NCI-H2227 (cell line): ENCODE results near the gene UBASH3A.

ENCODE experiments used
- DNase-seq: peaks from one replicate; lab custom pipeline; 2025; ENCODE audit not compliant: unreplicated experiment; lab: John Stamatoyannopoulos, UW

Gene UBASH3A

DNA sequence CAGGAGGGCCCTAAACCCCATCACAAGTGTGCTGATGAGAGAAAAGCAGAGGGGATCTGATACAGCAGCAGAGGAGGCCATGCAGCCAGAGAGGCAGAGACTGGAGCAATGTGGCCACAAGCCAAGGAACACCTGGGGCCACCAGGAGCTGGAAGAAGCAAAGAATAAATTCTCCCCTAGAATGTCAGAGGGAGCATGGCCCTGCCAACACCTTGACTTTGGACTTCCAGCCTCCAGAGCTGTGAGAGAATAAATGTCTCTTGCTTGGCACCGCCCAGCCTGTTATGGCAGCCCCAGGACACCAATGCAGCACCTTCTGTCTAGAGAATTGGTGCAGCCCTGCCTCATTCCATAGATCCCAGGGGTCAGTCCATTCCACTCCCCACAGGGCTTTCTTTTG, 25.3 kb downstream of the UBASH3A start:
- DNase-seq, result no peak

DNA sequence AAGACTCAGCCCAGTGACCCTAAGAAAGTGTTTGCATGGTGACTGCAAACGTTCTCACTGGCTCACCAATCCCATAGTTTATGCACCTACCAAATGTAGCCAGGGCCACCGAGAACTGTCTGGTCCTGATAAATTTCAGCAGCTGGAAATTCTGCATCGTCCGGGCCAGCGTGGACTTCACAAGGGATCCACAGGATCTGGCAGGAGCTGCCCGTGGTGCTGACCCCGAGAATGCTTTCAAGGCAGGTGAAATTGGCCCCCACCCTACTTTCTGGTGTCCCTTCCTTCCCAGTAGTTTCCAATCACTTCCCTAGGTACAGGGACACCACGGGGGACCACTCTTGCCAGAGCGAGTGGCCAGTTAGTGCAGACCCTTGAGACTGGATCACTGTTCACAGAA, 26.2 kb downstream of the UBASH3A start:
- DNase-seq, result no peak

DNA sequence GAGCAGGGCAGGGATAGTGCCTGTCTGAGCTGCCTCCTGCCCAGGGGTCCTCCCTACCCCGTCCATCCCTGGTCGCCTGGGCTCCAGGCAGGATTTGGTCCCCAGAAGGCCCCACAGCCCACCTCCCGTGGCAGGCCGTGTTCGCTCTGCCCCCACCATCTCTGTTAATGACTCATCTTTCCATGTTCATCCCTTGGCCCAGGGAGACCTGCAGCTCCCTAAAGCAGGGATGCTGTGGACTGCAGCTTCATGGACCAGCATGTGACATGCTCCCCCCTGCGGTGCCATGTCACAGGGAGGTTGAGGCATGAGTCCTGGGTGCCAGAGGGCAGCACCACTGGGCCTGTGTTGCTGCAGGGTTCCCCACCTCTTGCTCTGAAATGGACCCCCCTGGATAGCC, 26.8 kb downstream of the UBASH3A start:
- DNase-seq, result no peak

DNA sequence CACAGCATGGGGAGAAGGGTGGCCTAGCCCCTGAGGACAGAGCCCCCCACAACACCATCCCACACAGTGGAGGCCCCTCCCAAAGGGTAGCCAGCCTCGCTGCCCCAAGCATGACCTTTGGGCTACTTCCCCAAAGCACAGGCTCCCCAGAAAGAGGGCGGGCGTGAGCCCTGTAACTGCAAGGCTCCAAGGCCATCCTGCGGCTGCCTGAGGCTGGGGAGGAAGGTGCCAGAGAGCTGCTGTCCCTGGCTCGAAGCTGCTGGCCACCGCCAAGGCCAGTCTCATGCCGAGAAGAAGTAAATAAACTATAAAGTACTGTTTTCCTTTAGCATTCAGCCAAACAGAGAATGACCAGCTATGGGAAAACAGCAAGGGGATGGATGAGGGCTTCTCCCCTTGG, 27.5 kb downstream of the UBASH3A start:
- DNase-seq, result no peak

DNA sequence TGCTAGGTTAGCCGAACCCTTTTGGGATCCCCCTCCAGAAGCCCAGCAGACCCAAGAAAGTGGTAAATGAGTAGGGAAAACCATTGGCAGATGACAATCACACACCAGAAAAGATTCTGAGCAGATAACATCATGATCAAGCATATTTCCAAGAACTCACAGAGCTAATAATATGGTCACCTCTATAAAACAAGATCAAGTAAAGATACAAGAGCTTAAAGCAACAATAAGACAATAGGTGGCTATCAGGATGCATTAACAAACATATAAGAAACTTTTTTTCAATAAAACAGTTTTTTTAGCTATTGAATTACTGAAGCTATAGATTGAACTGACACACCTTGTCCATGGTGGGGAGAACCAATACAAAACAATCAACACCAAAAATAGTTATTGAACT, 29.0 kb downstream of the UBASH3A start:
- no peak for DNase-seq

DNA sequence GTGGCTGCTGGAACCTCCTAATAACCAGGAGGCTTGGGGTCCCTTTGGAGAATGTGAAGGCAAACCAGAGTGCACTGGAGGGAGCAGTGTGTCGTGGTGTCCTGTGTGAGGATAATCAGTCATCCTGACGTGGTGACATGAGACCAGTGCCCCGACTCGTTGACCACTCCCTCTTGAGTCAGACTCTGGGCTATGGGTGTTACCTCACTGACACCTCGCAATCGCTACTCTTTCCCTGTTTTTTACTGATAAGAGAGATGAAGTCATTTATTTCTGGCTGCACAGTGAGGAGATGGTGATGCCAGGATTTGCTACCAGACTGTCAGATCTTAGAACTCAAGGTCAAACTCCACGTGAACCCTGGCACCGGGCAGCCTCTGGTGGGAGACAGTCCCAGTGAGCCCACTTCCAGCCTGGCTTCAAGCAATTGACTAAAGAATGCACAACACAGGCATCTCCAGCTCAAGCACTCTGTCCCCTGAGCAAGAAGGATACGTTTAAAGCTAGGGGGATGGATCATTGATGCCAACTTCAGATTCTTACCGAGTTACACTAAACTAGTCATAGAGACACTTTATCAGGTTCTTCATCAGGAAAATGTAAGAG, 30.3 kb downstream of the UBASH3A start:
- DNase-seq, result no peak

DNA sequence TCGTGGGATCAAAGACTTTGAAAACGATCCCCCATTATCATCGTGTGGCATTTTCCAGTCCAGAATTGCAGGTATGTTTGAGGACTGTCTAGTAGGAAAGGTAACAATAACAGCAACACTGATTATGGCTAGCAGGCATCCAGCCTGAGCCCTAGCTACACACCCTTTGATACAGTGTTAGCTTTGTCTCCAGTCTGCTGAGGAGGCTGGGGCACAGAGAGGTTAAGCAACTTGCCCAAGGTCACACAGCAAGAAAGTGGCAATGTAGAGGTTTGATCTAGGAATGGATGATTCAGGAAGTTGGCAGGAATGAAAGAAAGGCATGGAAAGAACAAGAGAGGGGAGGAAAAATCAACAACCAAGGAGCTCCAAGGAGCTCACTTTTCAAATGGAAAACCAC, 31.2 kb downstream of the UBASH3A start:
- no peak for DNase-seq

DNA sequence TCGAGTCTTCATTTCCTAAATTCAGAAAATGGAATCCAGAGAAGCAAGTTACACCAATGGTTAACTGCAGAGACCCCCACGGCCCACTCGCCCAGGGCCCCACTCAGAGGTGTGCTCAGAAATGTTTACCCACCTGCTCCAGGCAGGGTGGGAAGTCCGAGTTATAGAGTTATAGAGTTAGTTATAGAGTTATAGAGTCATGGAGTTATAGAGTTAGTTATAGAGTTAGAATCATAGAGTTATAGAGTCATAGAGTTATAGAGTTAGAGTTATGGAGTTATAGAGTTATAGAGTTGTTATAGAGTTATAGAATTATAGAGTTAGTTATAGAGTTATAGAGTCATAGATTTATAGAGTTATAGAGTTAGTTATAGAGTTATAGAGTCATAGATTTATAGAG, 31.7 kb downstream of the UBASH3A start:
- DNase-seq, result no peak

DNA sequence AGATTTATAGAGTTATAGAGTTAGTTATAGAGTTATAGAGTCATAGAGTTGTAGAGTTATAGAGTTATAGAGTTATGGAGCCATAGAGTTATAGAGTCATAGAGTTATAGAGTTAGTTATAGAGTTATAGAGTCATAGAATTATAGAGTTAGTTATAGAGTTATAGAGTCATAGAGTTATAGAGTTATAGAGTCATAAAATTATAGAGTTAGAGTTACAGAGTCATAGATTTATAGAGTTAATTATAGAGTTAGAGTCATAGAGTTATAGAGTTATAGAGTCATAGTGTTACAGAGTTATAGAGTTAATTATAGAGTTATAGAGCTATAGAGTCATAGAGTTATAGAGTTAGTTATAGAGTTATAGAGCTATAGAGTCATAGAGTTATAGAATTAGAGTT, 32.1 kb downstream of the UBASH3A start:
- no peak for DNase-seq

DNA sequence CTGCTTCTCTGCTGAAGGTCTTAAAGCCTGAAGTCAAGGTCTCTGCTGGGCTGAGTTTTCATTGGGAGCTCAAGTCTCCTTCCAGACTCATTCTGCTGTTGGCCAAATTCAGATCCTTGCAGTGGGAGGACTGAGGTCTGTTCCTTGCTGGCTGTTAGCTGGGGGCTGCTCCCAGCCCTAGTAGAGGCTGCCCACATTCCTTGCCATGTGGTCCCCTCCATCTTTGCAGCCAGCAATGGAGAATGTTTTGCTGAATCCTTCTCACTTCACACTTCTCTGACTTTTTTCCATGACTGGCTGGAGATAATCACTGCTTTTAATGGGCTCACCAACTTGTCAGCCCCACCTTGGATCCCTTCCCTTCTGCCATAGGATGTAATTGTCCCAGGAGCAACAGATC, 33.2 kb downstream of the UBASH3A start:
- no peak for DNase-seq

DNA sequence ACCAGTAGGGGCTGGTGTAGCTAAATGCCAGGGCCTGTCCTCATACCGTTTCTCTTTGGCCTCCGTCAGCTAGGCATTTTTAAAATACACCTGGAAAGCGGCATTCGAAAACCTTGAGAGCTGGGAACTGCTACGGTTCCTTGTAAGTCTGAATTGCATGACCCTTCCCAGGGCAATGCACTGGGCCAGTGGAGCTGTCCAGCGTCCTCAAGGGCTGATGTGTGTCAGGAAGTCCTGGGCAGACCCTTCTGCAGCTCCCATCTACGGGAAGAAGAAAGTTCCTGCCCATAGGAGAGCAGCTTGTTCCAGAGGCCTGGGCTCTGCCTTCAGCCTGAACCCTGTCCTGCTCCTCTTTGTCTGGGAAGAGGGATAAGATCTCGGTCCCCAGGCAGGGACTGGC, 34.1 kb downstream of the UBASH3A start:
- DNase-seq, result no peak

DNA sequence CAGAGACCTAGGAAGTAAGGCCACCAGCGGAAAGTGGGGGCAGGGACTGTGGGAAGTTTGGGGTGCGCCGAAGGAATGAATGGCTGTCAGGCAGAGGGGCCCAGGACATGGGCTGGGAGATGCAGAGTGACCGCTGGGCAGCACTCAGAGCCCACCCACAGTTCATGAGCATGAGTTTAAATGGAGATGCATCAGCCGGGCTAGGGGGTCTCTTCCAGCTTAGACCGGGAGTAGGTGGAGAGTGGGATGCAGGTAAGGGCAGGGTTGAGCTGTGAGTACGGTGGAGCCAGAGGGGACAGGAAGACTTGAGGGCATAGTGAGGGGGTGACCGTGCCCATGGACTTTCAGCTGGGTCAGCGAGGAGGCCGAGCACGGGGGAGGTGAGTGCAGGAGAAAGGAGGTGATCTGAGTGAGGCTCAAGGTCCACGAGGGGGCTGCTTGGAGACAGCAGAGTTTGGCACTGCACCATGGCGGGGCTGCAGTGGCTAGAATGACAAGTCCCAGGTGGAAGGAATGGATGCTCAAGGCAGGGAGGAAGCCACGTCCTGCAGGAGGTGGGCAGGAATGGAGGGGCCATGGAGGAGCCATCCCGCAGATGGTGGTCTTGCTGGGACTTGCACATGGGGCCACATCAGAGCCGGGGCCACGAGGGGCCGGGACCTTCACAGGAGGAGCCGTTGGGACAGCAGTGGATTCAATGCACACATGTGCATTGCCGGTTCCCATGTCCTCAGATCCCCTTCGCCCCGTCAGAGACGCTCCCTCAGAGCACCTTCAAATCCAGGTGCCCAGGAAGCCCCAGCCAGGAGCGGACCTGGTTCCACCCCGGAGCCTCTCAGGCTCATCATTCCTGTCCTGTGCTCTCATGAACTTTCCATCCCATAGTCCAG, 34.9 kb downstream of the UBASH3A start:
- DNase-seq, result no peak

DNA sequence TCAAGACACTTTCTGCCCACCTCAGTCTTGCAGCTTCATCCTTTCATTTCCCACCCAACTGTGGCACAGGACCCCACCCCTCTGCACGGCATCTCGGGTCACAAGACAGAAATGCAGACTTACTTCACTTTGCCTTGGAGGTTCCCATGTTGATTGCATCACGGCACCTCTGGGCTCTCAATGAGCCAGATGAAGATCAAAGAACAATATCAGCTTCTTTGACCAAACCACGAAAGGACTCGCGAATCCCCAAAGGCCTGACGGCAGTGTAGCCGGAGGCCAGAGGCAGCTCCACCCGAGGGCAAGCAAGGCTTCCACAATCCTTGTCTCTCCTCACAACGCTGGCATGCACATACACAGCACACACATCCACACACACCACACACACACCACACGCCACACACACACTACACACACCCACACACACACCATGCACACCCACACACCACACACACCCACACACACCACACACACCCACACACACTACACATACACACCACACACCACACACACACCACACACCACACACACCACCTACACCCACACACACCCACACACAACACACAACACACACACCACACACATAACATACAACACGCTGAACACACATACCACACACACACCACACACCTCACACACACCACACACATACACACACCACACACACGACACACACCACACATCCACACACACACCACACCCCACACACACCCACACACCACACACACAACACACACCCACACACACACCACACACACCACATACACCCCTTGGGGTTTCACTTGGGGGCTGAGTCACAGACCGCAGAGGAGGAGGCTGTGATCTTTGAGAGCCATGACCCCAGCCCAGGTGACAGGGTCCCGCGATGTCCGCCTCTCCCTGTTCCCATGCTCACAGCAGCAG, 35.8 kb downstream of the UBASH3A start:
- DNase-seq, result no peak

DNA sequence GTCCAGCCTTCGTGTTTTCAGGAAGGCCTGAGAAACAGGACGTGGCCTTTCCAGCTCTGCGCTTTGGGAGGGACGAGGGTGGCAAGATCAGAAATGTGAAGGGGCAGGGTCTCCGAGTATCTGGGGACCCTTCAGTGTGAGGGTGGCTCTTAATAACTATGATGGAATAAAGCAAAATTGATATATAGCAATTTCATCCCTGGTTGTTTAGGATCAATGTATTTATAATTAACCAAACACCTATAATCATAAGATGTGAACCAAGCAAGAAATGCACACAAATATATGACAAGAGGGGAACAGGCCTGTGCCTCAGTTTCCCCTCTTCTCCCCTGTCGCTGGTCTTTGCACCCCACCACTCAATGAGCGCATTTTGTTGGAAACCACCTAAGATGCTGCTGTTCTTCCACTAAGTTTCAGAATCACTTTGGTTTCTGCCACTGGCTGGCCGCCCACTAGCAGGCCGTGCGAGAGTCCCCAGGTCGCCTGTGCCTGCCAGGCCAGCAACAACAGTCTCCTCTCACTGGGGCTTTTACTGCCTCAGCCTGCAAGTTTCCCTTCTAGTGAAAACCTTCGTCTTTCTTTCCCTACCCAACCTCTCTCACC, 36.6 kb downstream of the UBASH3A start:
- DNase-seq, result no peak

DNA sequence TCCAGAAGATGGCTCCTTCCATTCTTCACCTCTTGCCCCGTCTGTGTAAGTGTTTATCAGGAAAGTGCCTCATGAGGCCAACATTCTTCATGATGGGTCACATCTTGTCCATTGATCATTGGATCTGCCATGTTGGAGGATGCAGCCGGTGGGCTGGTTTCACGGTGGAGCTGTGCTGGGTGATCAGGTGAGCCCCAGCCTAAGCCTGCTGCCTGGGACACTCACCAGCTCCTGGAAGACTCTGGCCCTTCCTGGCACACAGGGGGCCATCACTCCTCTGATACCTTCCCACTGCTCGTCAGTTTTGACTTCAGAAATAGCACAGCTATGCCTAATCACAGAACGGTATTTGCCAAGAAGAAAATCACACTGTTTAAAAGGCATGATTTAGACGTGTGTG, 38.3 kb downstream of the UBASH3A start:
- DNase-seq, result no peak

DNA sequence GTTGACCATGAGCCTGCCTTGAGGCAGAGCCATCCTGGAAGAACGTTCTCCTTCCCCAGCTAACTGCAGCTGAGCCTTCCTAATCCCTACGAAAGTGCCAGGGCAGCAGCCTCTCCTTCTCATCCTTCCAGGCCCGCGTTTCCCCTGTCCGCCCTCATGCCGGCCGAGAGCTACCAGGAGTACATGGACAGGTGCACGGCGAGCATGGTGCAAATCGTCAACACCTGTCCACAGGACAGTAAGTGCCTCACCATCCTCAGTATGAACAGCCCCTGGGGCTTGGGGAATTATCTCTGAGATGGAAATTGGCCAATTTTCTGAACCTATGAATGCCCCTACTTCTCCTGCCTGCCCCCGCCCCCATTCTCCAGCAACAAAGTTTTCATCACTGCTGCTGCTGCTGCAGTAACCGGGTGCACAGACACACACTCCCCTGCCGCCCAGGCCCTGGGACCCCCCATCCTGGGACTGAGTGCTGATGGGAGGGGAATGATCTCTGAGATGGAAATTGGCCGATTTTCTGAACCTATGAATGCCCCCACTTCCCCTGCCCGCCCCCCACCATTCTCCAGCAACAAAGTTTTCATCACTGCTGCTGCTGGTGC, 39.6 kb downstream of the UBASH3A start:
- no peak for DNase-seq

DNA sequence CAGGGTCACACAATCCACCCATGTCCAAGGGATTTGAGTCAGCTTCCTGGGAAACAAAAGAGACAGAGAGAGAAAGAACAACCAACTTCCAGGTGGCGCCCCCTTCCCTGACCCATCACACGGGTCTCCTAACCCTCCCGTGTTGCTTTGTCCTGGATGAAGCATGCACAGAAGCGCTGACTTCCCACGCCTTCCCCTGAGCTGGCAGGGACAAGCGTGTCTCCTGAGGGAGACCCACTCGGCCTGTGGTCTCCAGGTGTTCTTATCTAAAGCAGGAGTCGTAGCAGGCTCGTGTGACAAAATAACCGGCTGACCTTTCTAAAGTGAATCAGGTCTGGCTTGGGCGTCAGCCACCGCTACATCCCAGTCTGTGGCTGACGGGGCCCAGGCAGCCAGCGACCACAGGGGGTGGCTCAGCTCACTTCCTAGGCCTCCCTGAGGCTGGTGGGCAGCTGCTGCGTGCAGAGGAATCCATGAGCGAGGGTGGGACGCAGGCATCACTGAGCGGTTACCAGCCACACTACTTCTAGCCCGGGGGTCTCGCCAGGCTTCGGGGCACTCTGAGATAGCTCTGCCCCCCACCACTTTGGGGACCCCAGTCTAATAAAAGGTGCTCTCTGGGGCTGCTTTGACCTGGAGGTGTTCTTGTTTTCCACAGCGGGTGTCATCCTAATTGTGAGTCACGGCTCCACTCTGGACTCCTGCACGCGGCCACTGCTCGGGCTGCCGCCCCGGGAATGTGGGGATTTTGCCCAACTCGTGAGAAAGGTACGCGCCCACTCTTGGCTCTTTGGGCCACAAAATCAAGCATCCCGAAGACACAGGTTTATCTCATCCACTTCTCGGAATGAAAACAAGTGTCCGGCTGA, 40.4 kb downstream of the UBASH3A start:
- DNase-seq, result no peak

DNA sequence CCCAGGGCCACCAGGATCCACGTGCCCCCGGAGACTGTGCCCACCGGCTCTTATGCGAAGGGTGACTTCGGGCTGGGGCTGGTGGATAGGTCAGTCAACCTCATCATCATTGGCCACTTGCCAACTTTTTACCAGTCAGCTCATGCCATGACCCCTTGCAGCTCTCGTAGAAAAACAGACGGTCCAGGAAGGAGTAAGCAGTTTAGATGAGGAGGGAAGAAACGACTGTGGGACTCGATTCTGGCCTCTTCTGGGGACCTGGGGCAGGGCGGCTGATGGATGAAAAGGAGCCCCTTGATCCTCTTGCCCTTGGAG, 41.0 kb downstream of the UBASH3A start:
- no peak for DNase-seq

DNA sequence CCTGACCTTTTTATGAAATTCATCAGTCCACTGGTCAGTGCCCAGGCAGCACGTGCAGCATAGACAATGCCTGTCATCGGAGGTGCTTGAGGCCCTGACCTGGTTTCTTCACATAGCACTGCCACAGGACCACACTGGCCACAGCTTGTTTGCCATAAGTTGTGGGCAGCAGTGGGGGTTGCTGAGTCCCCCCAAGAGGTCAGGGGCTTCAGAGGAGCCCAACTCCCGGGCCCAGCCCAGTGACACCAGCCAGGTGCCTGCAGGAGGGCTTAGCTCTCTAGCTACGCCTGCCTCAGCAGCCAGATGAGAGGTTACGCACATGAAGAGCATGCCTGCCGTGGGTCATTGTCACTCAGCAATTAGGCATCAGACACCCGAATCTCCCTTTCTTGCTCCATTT, 41.6 kb downstream of the UBASH3A start:
- no peak for DNase-seq

DNA sequence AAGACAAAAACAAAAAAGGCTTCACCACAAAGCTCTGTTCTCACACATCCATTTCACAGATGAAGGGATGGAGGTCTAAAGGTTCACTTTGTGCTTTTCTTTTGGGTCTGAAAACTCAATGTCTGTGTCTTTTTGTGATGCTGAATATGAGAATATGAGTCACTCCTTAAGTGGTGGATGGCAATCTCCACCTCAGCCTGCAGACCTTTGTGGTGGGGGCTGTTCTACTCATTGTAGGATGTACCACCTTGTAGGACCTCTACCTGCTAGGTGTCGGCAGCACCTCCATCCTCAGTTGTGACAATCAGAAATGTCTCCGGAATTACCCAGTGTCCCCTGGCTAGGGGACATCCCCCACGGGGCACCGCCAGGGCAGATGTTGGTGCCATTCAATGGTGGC, 42.8 kb downstream of the UBASH3A start:
- DNase-seq, result no peak
